Calu3 (cell line): ENCODE measurements around the gene ENO1. TPM values are rescaled to one million over a fixed set of nuclear protein-coding genes. Genes with fewer than 3 reads are reported as not detected.
A peak's percentile ranks its signal among the peaks of the same experiment; 100 is the strongest.

Experiments used
- BruUV-seq: library from RNA; stranded (reverse); fragments of 400-500 nt; replicated peaks from 2 replicates; lab custom pipeline; 2021; lab: Mats Ljungman, UMichigan
- CTCF ChIA-PET: fragments of 300-600 bp; sonication (Branson Sonifier 250); formaldehyde crosslinking; loops from one replicate; lab custom pipeline; 2022; ENCODE audit warnings: antibody characterized with exemption; lab: Charles Lee
- DNase-seq: peaks from one replicate; pipeline ENCODE4 v3.0.0; 2022
- H3K27ac Mint-ChIP-seq: one replicate; pipeline ENCODE4 v1.8.0; 2022; ENCODE audit warnings: mixed read lengths; ENCODE audit not compliant: unreplicated experiment
- H3K27me3 Mint-ChIP-seq: one replicate; pipeline ENCODE4 v1.8.0; 2022; ENCODE audit warnings: mixed read lengths; ENCODE audit not compliant: unreplicated experiment
- H3K36me3 Mint-ChIP-seq: one replicate; pipeline ENCODE4 v1.8.0; 2022; ENCODE audit warnings: mild to moderate bottlenecking, moderate library complexity, mixed read lengths; ENCODE audit not compliant: insufficient read depth, unreplicated experiment
- H3K4me1 Mint-ChIP-seq: one replicate; pipeline ENCODE4 v1.8.0; 2022; ENCODE audit warnings: mild to moderate bottlenecking, low read depth, mixed read lengths; ENCODE audit not compliant: unreplicated experiment
- H3K4me3 Mint-ChIP-seq: one replicate; pipeline ENCODE4 v1.8.0; 2022; ENCODE audit warnings: mild to moderate bottlenecking, low read depth, moderate library complexity, mixed read lengths; ENCODE audit not compliant: unreplicated experiment
- H3K9me3 Mint-ChIP-seq: one replicate; pipeline ENCODE4 v1.8.0; 2022; ENCODE audit warnings: low read depth, mixed read lengths; ENCODE audit not compliant: unreplicated experiment
- intact Hi-C: fragments of 100-400 bp; cut with micrococcal nuclease; formaldehyde crosslinking; loops from one replicate; pipeline ENCODE4 v1.10.0; 2022; ENCODE audit not compliant: unreplicated experiment
- total RNA-seq: library from RNA; stranded (reverse); gene quantifications from 2 replicates; pipeline ENCODE4 v1.2.3, GENCODE V29; 2022
- TF ChIP-seq, protein P1 (sequence below): fragments of 200-600 bp; IDR thresholded peaks from one replicate; pipeline ENCODE4 v1.8.0; 2022; ENCODE audit warnings: antibody characterized with exemption; ENCODE audit not compliant: unreplicated experiment

ENO1 gene
- total RNA-seq, 1 experiment from 2014 or later, result 1,003 TPM

DNA sequence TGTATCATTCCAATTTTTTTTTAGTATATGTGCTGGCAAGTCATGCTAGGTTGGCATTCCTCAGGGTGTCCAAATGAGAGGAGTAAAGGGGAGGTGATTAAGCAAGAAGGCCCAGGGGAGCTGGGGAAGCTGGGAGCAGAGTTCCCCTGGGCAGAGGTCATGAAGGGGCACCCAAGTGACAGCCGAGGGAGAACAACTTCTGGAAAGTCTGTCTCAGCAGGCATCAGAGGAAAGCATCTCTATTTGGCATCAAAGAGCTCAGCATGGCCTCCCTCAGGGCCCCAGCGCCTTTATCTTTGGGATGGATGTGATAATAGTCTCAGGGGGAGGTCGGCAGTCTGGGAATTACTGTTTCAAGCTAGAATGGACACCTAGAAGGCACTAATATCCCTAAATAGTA lies 5.0 kb upstream of the ENO1 start:
- DNase-seq, result no peak

DNA sequence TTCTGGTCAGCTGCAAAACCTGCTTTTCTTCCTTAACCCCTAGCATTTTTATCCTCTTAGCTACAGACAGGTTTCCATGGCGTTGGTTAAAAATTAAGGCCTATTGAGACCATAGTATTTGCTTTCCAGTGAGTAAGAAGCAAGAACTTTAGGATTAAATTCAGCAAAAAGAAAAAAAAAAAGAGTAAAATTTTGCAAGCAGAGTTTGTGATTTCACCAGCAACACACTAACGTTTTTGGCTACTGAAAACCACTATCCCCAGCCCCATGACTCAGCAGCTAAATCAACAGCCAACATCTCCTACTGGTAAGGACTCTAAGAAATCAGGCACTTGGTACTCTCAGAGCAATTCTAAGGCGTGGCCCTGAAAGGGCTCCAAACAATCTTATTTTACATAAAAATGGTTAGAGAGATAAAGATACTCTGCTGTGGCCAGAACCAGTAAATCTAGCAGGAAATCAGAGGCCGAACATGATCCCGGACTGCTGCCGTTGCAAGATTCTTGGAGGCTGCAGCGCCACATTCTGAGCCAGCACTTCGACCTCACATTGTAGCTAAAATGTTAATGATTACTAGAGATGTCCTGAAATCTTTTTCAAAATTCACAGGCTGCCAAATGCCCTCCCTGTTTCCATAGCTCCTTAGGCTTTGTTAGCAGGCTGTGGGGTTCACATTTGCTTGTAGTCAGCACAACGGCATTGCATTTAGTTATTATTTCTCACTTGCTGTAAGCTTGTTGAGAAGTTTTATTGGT lies 1.6 kb upstream of the ENO1 start:
- CTCF ChIA-PET, result interaction anchor here (0.6 to 1.4 kb wide), 6 partner anchors 9 to 359 kb away, joined by 3 to 6 read pairs (median 4); no protein-coding TSS in a partner anchor
- peak overlapping the region; percentile 76 for H3K4me3 Mint-ChIP-seq
- no peaks in the 10 kb centered on the region for H3K9me3 Mint-ChIP-seq
- DNase-seq, result peak; percentile 45
- intact Hi-C loops, result no loop called here
- peaks cover 59% of the 10 kb centered on the region for H3K36me3 Mint-ChIP-seq
- TSS peak; percentile 84 for BruUV-seq
- TF ChIP-seq, protein P1, sequence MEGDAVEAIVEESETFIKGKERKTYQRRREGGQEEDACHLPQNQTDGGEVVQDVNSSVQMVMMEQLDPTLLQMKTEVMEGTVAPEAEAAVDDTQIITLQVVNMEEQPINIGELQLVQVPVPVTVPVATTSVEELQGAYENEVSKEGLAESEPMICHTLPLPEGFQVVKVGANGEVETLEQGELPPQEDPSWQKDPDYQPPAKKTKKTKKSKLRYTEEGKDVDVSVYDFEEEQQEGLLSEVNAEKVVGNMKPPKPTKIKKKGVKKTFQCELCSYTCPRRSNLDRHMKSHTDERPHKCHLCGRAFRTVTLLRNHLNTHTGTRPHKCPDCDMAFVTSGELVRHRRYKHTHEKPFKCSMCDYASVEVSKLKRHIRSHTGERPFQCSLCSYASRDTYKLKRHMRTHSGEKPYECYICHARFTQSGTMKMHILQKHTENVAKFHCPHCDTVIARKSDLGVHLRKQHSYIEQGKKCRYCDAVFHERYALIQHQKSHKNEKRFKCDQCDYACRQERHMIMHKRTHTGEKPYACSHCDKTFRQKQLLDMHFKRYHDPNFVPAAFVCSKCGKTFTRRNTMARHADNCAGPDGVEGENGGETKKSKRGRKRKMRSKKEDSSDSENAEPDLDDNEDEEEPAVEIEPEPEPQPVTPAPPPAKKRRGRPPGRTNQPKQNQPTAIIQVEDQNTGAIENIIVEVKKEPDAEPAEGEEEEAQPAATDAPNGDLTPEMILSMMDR, result no peak
- H3K4me1 Mint-ChIP-seq, result peaks cover 28% of the 10 kb centered on the region
- H3K27me3 Mint-ChIP-seq, result no peaks in the 10 kb centered on the region
- H3K27ac Mint-ChIP-seq, result peak overlapping the region; percentile 99

More for the DNA sequence above, 5.0 kb upstream of the ENO1 start:
- TF ChIP-seq, protein P1, result no peak
- H3K27me3 Mint-ChIP-seq, result no peaks in the 10 kb centered on the region
- peaks cover 22% of the 10 kb centered on the region for H3K4me1 Mint-ChIP-seq
- no peak overlapping the region for H3K27ac Mint-ChIP-seq
- intact Hi-C loops, result no loop called here
- H3K9me3 Mint-ChIP-seq, result no peaks in the 10 kb centered on the region
- CTCF ChIA-PET, result no interaction called here
- BruUV-seq, result no TSS peak
- H3K4me3 Mint-ChIP-seq, result no peak overlapping the region
- peaks cover 25% of the 10 kb centered on the region for H3K36me3 Mint-ChIP-seq

DNA sequence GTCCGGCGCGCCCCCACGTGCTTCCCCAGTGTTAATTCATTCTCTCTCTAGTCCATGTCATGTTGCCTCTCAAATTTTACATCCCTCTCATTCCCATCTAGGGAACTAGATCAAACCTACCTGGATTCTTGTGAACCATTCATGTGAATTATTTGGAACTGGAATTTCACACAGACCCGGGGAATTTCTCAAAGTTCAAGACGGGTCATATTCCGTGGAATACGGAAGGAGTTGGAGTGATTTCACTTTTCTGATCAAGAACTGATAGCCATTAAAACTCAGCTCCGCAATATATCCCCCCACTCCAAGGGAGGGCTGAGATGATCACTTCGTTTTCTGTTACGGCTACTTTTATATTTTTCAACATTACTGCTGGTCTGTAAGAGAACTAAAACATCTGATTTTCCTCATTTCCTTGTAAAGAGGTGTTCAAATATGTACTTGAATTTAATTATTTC lies 1.0 kb upstream of the ENO1 start:
- CTCF ChIA-PET, result interaction anchor here (1.2 to 1.4 kb wide), 3 partner anchors 17 to 125 kb away, joined by 4 to 5 read pairs (median 4); no protein-coding TSS in a partner anchor
- DNase-seq, result no peak
- no TSS peak for BruUV-seq
- peak overlapping the region; percentile 76 for H3K4me3 Mint-ChIP-seq
- peaks cover 34% of the 10 kb centered on the region for H3K4me1 Mint-ChIP-seq
- peaks cover 65% of the 10 kb centered on the region for H3K36me3 Mint-ChIP-seq
- TF ChIP-seq, protein P1, result no peak
- intact Hi-C loops, result no loop called here
- no peaks in the 10 kb centered on the region for H3K27me3 Mint-ChIP-seq
- H3K27ac Mint-ChIP-seq, result peak overlapping the region; percentile 99
- no peaks in the 10 kb centered on the region for H3K9me3 Mint-ChIP-seq

DNA sequence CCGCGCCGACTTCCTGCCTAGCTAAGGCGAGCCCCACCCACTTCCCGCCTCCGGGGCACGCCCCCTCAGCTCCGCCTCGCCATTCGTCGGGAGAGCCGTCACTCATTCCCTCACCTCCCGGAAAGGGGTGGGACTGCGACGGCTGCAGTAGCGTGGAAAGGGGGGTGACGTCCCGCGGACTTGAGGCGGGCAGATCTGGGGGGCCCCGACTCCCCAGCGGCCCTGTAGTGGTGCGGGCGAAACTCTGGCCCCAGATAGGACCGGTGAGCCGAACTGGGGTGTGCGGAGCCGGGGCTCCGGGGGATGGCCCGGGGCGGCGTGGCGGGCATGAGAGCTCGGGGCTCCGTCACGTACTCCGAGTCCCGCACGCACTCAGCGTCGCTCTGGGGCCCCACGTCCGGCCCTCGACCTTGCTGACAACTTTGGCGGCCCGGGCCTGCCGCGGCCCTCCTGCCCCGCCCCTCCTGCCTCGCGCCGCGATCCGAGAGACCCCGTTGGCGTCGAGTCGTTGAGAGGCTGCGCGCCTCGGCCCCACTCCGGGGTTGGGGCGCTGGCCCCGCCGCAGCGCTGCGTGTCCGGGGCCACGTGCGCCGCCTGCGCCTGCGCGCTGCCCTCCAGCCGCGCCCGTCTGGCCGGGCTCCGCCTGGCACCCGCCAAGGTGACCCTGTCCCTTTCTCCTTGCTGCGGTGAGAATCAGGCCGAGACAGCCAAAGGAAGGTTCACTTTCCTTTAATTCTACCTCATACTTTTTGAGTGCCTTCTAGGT lies 395 bp upstream of the ENO1 start:
- CTCF ChIA-PET, result no interaction called here
- Mint-ChIP-seq H3K27ac (peak overlapping the region; percentile 99), H3K27me3 (no peaks in the 10 kb centered on the region), H3K4me3 (peak overlapping the region; percentile 76), H3K9me3 (no peaks in the 10 kb centered on the region), H3K36me3 (peaks cover 70% of the 10 kb centered on the region), H3K4me1 (peaks cover 35% of the 10 kb centered on the region)
- BruUV-seq, result no TSS peak
- intact Hi-C loops, result no loop called here
- TF ChIP-seq, protein P1, result no peak
- DNase-seq, result peak; percentile 96
